RWPE2 (cell line): ENCODE results near the gene TCF15.

Experiments used
- ATAC-seq: fragments of 200-7000 bp; cut with Tn5 transposase; 3 replicates; pipeline ENCODE4 v1.9.1; 2021; ENCODE audit warnings: low read depth
- DNase-seq: peaks from one replicate; pipeline ENCODE4 v3.0.0-alpha.2; 2020; ENCODE audit warnings: low spot score
- H3K27ac ChIP-seq: fragments of 450-650 bp; 2 replicates; pipeline ENCODE4 v1.5.1; 2017; ENCODE audit warnings: mild to moderate bottlenecking; ENCODE audit not compliant: poor library complexity, severe bottlenecking
- H3K27me3 ChIP-seq: fragments of 250-450 bp; sonication (Bioruptor Pico); 2 replicates; pipeline ENCODE4 v1.5.1; 2021; ENCODE audit warnings: mild to moderate bottlenecking, moderate library complexity; ENCODE audit not compliant: insufficient read depth, poor library complexity, severe bottlenecking
- H3K36me3 ChIP-seq: fragments of 250-450 bp; sonication (Bioruptor Pico); 2 replicates; pipeline ENCODE4 v1.5.1; 2020; ENCODE audit warnings: low read depth, mild to moderate bottlenecking, moderate library complexity
- H3K4me1 ChIP-seq: fragments of 250-450 bp; sonication (Bioruptor Pico); 2 replicates; pipeline ENCODE4 v1.5.1; 2021; ENCODE audit warnings: mild to moderate bottlenecking, moderate library complexity; ENCODE audit not compliant: insufficient read depth, poor library complexity, severe bottlenecking
- H3K4me3 ChIP-seq: fragments of 250-450 bp; sonication (Bioruptor Pico); 2 replicates; pipeline ENCODE4 v1.5.1; 2021; ENCODE audit warnings: mild to moderate bottlenecking, moderate library complexity; ENCODE audit not compliant: severe bottlenecking
- H3K9me3 ChIP-seq: fragments of 250-450 bp; sonication (Bioruptor Pico); 2 replicates; pipeline ENCODE4 v1.5.1; 2021; ENCODE audit warnings: mild to moderate bottlenecking, moderate library complexity; ENCODE audit not compliant: severe bottlenecking
- CTCF ChIP-seq: fragments of 450-650 bp; IDR thresholded peaks from one replicate; pipeline ENCODE4 v1.5.1; 2017; ENCODE audit warnings: mild to moderate bottlenecking, moderate library complexity; ENCODE audit not compliant: poor library complexity, severe bottlenecking

Gene TCF15

GRCh38 chr20:555976-556385 lies 54.1 kb downstream of the TCF15 start:
- no peaks in the 10 kb centered on the region for H3K27me3 ChIP-seq
- no peaks in the 10 kb centered on the region for H3K36me3 ChIP-seq
- DNase-seq = no peak
- 0 out of 3 replicates have a peak, but pooled peaks have one; percentile 21 for ATAC-seq
- no peak overlapping the region for H3K27ac ChIP-seq
- H3K4me3 ChIP-seq = no peak overlapping the region
- H3K4me1 ChIP-seq = no peaks in the 10 kb centered on the region
- no peaks in the 10 kb centered on the region for H3K9me3 ChIP-seq
- no peak for TF ChIP-seq CTCF
